Measurements from ENCODE around the gene VSNL1.

DNA sequence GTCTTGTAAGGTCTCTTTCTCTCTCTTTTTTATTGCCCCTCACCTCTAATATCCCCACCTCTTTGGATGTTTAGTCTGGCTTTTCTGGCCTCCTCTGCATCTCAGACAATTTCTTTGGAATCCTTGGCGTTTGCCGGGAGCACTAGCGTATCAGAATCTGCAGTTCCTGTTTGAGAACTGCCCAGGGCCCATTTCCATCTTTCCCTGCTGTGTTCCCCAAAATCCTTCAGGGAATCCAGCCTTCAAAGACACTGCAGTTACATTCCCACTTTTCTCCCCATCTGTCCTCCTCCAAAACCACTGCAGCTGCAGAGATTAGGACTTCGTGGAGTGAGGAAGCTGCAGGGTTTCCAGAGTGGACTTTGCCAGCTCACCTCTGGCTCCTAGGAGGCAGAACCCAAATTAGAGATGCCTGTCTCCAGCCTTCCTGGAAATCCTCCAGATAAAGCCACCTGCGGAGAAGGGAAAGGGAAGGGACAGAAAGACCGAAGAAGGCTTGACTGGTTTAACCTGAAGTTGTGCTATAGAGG lies 2.7 kb downstream of the VSNL1 start:
- TF ChIP-seq POLR2A (IDR thresholded peaks at IDR 0.05) = no peak
- TF ChIP-seq, protein P1, sequence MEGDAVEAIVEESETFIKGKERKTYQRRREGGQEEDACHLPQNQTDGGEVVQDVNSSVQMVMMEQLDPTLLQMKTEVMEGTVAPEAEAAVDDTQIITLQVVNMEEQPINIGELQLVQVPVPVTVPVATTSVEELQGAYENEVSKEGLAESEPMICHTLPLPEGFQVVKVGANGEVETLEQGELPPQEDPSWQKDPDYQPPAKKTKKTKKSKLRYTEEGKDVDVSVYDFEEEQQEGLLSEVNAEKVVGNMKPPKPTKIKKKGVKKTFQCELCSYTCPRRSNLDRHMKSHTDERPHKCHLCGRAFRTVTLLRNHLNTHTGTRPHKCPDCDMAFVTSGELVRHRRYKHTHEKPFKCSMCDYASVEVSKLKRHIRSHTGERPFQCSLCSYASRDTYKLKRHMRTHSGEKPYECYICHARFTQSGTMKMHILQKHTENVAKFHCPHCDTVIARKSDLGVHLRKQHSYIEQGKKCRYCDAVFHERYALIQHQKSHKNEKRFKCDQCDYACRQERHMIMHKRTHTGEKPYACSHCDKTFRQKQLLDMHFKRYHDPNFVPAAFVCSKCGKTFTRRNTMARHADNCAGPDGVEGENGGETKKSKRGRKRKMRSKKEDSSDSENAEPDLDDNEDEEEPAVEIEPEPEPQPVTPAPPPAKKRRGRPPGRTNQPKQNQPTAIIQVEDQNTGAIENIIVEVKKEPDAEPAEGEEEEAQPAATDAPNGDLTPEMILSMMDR (IDR thresholded peaks at IDR 0.05) = no peak
